ENCODE measurements around the gene POU2F1. TPM values are rescaled to one million over a fixed set of nuclear protein-coding genes. Genes with fewer than 3 reads are reported as not detected.

Gene POU2F1
- total and polyA plus RNA-seq, 7 donors, result 2.3 to 35.5 (median 15.0) TPM

GRCh38 chr1:167263819-167264464, 43.3 kb downstream of the POU2F1 start:
- H3K27me3 ChIP-seq, result no peaks in the 10 kb centered on the region
- no peak overlapping the region for H3K27ac ChIP-seq
- no peaks in the 10 kb centered on the region for H3K9me3 ChIP-seq
- intact Hi-C loops (cut with DNase I), result no loop called here
- peaks cover 0 to 56% (median 42%) of the 10 kb centered on the region in 4 donors for H3K4me1 ChIP-seq
- no peak for DNase-seq
- no peak for TF ChIP-seq POLR2AphosphoS5 (IDR thresholded peaks at IDR 0.05)
- TF ChIP-seq EP300 (IDR thresholded peaks at IDR 0.05), result no peak
- no peak for TF ChIP-seq CTCF (IDR thresholded peaks at IDR 0.05)
- no peak for TF ChIP-seq POLR2A (IDR thresholded peaks at IDR 0.05)
- no peak overlapping the region for H3K4me3 ChIP-seq
- H3K36me3 ChIP-seq, result no peaks in the 10 kb centered on the region

- Histone ChIP-seq H3K4me3 (no peak overlapping the region), H3K27me3 (no peaks in the 10 kb centered on the region), H3K27ac (no peak overlapping the region), H3K9me3 (no peaks in the 10 kb centered on the region), H3K4me1 (peaks cover 0 to 51% (median 38%) of the 10 kb centered on the region in 4 donors), H3K36me3 (no peaks in the 10 kb centered on the region)
- intact Hi-C loops (cut with DNase I), result loop anchor here (5.0 kb wide), 2 partner anchors 190 to 265 kb away; no protein-coding TSS in a partner anchor
- DNase-seq, result no peak
- TF ChIP-seq CTCF (IDR thresholded peaks at IDR 0.05), result no peak
- TF ChIP-seq POLR2AphosphoS5 (IDR thresholded peaks at IDR 0.05), result no peak
- no peak for TF ChIP-seq POLR2A (IDR thresholded peaks at IDR 0.05)
- no peak for TF ChIP-seq EP300 (IDR thresholded peaks at IDR 0.05)
Observed at GRCh38 chr1:167266965-167267364, 46.3 kb downstream of the POU2F1 start.

GRCh38 chr1:167268347-167268787, 47.7 kb downstream of the POU2F1 start:
- Histone ChIP-seq H3K4me1 (peaks cover 0 to 52% (median 34%) of the 10 kb centered on the region in 4 donors), H3K4me3 (no peak overlapping the region), H3K9me3 (no peaks in the 10 kb centered on the region), H3K27ac (no peak overlapping the region), H3K27me3 (no peaks in the 10 kb centered on the region), H3K36me3 (no peaks in the 10 kb centered on the region)
- intact Hi-C loops (cut with DNase I), result loop anchor here (1.0 to 5.0 kb wide), 3 partner anchors 174 to 264 kb away; no protein-coding TSS in a partner anchor
- no peak for TF ChIP-seq EP300 (IDR thresholded peaks at IDR 0.05)
- TF ChIP-seq CTCF (IDR thresholded peaks at IDR 0.05), result no peak
- TF ChIP-seq POLR2AphosphoS5 (IDR thresholded peaks at IDR 0.05), result no peak
- no peak for TF ChIP-seq POLR2A (IDR thresholded peaks at IDR 0.05)
- WGBS, 2 donors, result 58 to 66% methylated on average over 2 of the region's 2 CpGs
- no peak for DNase-seq

- no peak for TF ChIP-seq CTCF (IDR thresholded peaks at IDR 0.05)
- TF ChIP-seq POLR2AphosphoS5 (IDR thresholded peaks at IDR 0.05), result no peak
- no peak for TF ChIP-seq POLR2A (IDR thresholded peaks at IDR 0.05)
- TF ChIP-seq EP300 (IDR thresholded peaks at IDR 0.05), result no peak
- Histone ChIP-seq H3K4me1 (peaks cover 0 to 59% (median 37%) of the 10 kb centered on the region in 4 donors), H3K4me3 (no peak overlapping the region), H3K27ac (no peak overlapping the region), H3K9me3 (no peaks in the 10 kb centered on the region), H3K36me3 (no peaks in the 10 kb centered on the region), H3K27me3 (no peaks in the 10 kb centered on the region)
- no peak for DNase-seq
- intact Hi-C loops (cut with DNase I), result loop anchor here (5.0 kb wide), 1 partner anchor 203 kb away; no protein-coding TSS in a partner anchor
- WGBS, 2 donors, result 84 to 90% methylated on average over 1 of the region's 1 CpG
Observed at GRCh38 chr1:167270349-167271092, 49.8 kb downstream of the POU2F1 start.

All from sigmoid colon (tissue), 7 donors.